ENCODE measurements around the gene MAST2. TPM values are rescaled to one million over a fixed set of nuclear protein-coding genes. Genes with fewer than 3 reads are reported as not detected.

The MAST2 gene
- total and polyA plus RNA-seq, 9 of the 15 experiments (the other 6 are each of a cell fraction or from before 2014, with no cell fraction given): 0.73 to 32.0 (median 17.8) TPM

- no peak overlapping the region for H3K4me3 ChIP-seq
- no peaks in the 10 kb centered on the region for H3K79me2 ChIP-seq (ENCODE audit: control insufficient read depth, insufficient read depth, low read length)
- H2AFZ ChIP-seq (ENCODE audit: low read depth, low read length): no peak overlapping the region
- H3K9me3 ChIP-seq (replicated peaks; ENCODE audit: control insufficient read depth, insufficient read depth, low read depth, low read length): no peaks in the 10 kb centered on the region
- no peak for DNase-seq (ENCODE audit: extremely low read depth in 1 of 4, low spot score in 3 of 4)
- no peaks in the 10 kb centered on the region for H3K27me3 ChIP-seq (ENCODE audit: control insufficient read depth in 2 of 2, insufficient read depth in 2 of 2, low read length in 2 of 2)
- WGBS (ENCODE audit: insufficient coverage, low coverage, missing lambda C conversion rate): 11% methylated on average over 2 of the region's 2 CpGs
- intact Hi-C loops (cut with micrococcal nuclease): no loop called here
- no peaks in the 10 kb centered on the region for H3K9me1 ChIP-seq (ENCODE audit: control insufficient read depth, insufficient read depth, low read length)
- FAIRE-seq: no peak
- no peak overlapping the region for H3K9ac ChIP-seq (ENCODE audit: insufficient read depth in 1 of 2, low read depth in 2 of 2, low read length in 2 of 2)
- in situ Hi-C loops (cut with MboI): no loop called here
- no peak for ATAC-seq
- H4K20me1 ChIP-seq (replicated peaks; ENCODE audit: control insufficient read depth, insufficient read depth, low read length): no peaks in the 10 kb centered on the region
- no peak overlapping the region for H3K27ac ChIP-seq (ENCODE audit: extremely low read depth, low read depth, low read length)
- no peak for TF ChIP-seq BACH1 (tag; IDR thresholded peaks at IDR 0.05)
- TF ChIP-seq FOXK2 (conservative IDR thresholded peaks at IDR 0.05 in 1 of 2, IDR thresholded peaks at IDR 0.05 in 1 of 2; ENCODE audit: low read depth in 2 of 2): no peak
- TF ChIP-seq TAF1 (IDR thresholded peaks at IDR 0.05; ENCODE audit: control insufficient read depth, extremely low read depth, insufficient read depth, low read length, severe bottlenecking): no peak
- no peak for TF ChIP-seq SMARCE1 (IDR thresholded peaks at IDR 0.05)
- no peak for TF ChIP-seq PML (IDR thresholded peaks at IDR 0.05; ENCODE audit: low read length)
- TF ChIP-seq ZNF41 (CRISPR knock-in tag; conservative IDR thresholded peaks at IDR 0.05): no peak
- TF ChIP-seq RBM22 (IDR thresholded peaks at IDR 0.05; ENCODE audit: low read depth, low read length, poor library complexity, severe bottlenecking): no peak
- peak; percentile 11 for TF ChIP-seq RBM25 (IDR thresholded peaks at IDR 0.05; ENCODE audit: low read depth, low read length, severe bottlenecking)
- peak; percentile 84 for TF ChIP-seq ZNF121 (CRISPR knock-in tag; conservative IDR thresholded peaks at IDR 0.05)
- TF ChIP-seq PKNOX1 (IDR thresholded peaks at IDR 0.05): no peak
- no peak for TF ChIP-seq MTA3 (IDR thresholded peaks at IDR 0.05; ENCODE audit: borderline replicate concordance)
- no peak for TF ChIP-seq CUX1 (CRISPR knock-in tag; IDR thresholded peaks at IDR 0.05)
- no peaks in the 10 kb centered on the region for H3K36me3 ChIP-seq (ENCODE audit: control insufficient read depth, insufficient read depth, low read length)
- no TSS peak for BruUV-seq (replicated peaks)
- no peaks in the 10 kb centered on the region for H3K4me1 ChIP-seq (replicated peaks in 1 of 2; ENCODE audit: control insufficient read depth in 2 of 2, insufficient read depth in 2 of 2, low read length in 2 of 2)
- H3K4me2 ChIP-seq (ENCODE audit: insufficient read depth, low read length): no peak overlapping the region
- POLR2A ChIA-PET: interaction anchor here (0.5 to 1.6 kb wide), 5 partner anchors 7 to 194 kb away, joined by 3 to 4 read pairs (median 4); no protein-coding TSS in a partner anchor
- CTCF ChIA-PET (ENCODE audit: low intra/inter-chr PET ratio): no interaction called here
These were observed 13.8 kb upstream of the MAST2 start for GRCh38 chr1:45789601-45790000.
